HG03196 (cell line): ENCODE measurements around the gene TBC1D22A.
"Not testable (repeated sequence)": the region's sequence is repeated elsewhere in the genome, so short reads cannot be mapped to it uniquely, and the experiment has no call there.

ENCODE experiments used
- ATAC-seq: cut with Tn5 transposase; IDR thresholded peaks from one replicate; pipeline ENCODE4 v1.9.1; 2021; ENCODE audit not compliant: unreplicated experiment

TBC1D22A gene

GRCh38 chr22:47038206-47038835, 275.9 kb downstream of the TBC1D22A start:
- no peak for ATAC-seq

DNA sequence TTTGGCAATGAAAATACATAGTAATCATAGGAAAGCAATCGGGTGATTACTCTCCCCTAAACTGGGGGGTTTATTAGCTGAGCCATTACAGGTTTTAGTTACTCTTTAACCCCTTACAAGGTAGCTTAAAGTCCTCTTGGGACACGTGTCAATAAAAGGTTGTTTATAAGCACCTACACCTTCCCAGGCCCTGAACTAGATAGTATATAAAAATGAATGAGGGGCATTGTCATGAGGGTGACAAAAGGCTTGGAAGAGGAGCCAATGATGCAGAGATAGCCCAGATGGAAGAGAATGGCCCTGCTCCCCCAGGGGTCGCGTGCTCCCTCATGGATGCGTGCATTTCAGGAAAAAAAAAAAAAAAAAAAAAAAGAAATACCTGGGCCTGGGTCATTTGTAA, 276.9 kb downstream of the TBC1D22A start:
- no peak for ATAC-seq

GRCh38 chr22:47040486-47041270, 278.2 kb downstream of the TBC1D22A start:
- ATAC-seq, result no peak

GRCh38 chr22:47041271-47042115, 279.0 kb downstream of the TBC1D22A start:
- ATAC-seq, result no peak

GRCh38 chr22:47042116-47042825, 279.8 kb downstream of the TBC1D22A start:
- ATAC-seq, result no peak

DNA sequence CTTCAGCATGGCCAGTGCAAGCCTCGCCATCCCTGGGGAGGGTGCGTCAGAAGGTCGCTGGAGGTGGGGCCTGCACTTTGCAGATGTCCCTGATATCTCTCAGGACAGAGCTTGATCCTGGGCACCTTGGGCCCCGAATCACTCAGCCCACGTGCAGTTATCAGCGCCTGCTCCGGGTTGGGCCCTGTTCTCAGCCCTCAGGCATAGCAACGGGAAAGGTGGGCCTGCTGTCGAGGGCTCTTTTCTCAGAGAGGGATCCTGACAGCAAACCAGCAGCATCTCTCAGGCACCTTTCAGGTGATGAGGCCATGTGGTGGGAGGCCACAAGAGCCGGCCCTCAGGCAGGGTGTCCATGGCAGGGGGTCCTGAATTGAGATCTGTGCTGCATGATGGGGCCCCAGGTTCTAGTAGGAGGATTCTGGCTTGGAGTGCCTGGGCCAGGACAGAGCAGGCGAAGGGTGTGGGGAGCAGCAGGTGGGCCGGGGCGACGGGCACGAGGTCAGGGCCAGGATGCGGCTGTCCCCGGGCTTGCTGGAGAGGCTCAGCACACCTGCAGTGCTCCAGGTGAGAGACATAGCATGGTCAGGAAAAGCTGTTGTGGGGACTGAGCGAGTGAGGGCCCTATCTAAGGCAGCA, 280.5 kb downstream of the TBC1D22A start:
- no peak for ATAC-seq

DNA sequence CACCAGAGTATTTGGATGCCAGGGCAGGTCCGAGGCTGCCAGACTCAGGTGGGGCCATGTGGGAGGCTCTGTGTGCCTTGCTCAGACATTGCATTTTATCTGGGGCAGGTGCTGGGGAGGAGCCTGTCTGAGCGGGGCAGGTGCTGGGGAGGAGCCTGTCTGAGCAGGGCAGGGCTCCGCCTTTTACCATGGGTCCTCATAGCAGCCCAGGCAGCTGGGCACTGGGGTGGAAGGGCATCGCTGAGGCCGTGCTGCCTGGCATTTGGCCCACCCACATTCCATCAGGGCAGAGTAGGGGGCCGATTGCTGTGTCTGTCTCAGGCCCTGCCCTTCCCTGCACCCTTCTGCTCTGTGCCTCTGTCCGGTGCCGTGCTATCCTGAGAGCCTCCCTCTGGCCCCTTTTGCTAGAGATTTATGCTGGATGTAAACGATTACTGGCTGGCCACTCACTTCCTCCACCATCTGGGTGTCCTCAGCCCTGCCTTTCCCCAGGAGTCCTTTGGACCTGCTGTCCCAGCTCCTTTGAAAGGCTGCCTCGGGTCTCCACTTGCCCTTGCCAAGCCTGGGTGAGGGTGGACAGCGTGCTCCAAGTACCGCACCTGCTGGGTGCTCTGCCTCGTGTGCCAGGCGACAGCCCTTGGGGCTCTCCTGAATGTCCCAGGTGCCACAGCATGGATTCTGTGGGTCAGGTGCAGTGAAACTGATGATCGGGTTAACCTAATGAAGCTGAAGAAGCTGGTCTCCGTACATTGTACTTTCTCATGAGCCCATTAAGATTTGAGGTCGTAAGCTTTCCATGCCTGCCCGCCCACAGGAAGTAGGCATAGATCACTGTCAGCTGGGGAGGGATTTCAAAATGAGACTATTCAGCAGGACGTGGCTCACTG, 281.6 kb downstream of the TBC1D22A start:
- no peak for ATAC-seq

- ATAC-seq, result no peak
These were observed 282.5 kb downstream of the TBC1D22A start for GRCh38 chr22:47044722-47045535.

DNA sequence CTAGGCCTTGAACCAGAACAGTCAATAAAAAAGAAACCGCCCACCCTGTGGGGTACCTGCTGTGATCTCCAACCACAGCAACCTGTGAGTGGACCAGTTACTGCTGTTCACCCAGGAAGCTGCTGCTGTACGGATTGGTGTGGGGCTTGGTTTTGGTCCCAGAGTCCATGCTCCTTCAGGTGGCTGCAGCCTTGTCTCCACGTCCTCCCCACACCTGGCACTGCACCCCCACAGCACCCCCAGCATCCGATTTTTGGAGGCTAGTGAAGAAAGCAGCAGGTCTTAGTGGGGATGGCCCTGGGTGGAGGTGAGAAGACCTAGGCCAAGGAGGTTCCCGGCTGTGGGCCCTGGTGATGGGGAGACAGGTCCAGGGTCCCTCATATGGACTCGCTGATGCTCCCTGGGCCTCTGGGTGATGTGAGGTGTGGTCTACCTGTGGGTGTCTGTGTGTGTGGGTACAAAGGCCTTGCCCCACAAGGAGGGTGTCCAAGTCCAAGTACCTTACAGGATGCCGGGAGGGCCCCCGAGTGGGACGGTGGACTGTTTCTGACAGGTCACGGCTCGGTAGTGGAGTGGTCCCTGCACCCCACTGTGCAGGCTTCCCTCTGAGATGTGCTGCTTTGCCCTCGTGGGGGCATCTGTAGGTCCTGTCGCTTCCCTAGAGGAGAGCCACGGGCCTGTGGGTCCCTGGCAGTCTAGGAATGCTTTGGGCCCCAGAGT, 283.4 kb downstream of the TBC1D22A start:
- no peak for ATAC-seq

GRCh38 chr22:47046411-47047065, 284.1 kb downstream of the TBC1D22A start:
- no peak for ATAC-seq

GRCh38 chr22:47047321-47048122, 285.1 kb downstream of the TBC1D22A start:
- ATAC-seq, result no peak

- ATAC-seq, result no peak
These were observed 285.9 kb downstream of the TBC1D22A start for GRCh38 chr22:47048123-47049077.

DNA sequence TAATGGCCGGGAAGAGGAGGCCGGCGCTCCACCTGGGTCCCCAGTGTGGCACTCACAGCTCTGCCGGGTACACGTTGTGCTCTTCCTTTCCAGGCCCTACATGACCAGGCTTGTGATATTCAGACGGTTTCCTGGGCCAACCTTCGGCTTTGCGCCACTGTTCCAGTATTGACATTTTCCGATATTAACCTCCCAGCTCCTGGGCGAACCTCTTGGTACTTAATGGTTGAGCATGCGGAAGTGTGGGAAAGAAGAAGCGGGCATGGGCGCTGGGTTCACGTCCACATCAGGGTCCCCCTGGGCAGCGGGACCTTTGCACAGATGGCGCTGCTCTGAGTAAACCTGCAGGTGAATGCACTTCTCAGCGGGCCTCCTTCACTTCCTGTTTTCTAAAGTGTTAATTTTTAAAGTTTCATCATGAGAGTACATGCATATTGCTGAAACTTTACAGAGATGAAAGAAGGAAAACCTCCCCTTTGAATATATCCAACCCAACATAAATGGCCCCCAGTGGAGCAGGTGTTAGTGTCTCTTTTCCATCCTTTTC, 286.7 kb downstream of the TBC1D22A start:
- no peak for ATAC-seq

- ATAC-seq, result not testable (repeated sequence)
These were observed 287.4 kb downstream of the TBC1D22A start for GRCh38 chr22:47049736-47050400.
